SHP77 (cell line): ENCODE measurements around the gene AQP11.
"Not testable (repeated sequence)": the region's sequence is repeated elsewhere in the genome, so short reads cannot be mapped to it uniquely, and the experiment has no call there.

Experiments used
- DNase-seq, 2 experiments: peaks; one replicate each; lab custom pipeline; 2025; lab: John Stamatoyannopoulos, UW

The AQP11 gene

GRCh38 chr11:77593883-77594282 is 4.1 kb downstream of the AQP11 start:
- DNase-seq: no peak

- DNase-seq: no peak
Measured at GRCh38 chr11:77596626-77597025, 6.9 kb downstream of the AQP11 start.

- DNase-seq: no peak
Measured at GRCh38 chr11:77598195-77598594, 8.4 kb downstream of the AQP11 start.

GRCh38 chr11:77602381-77603088 is 12.8 kb downstream of the AQP11 start:
- no peak for DNase-seq

- no peak for DNase-seq
Measured at GRCh38 chr11:77604281-77604680, 14.5 kb downstream of the AQP11 start.

GRCh38 chr11:77609234-77609633 is 19.5 kb downstream of the AQP11 start:
- no peak for DNase-seq

GRCh38 chr11:77611921-77612320 is 22.2 kb downstream of the AQP11 start:
- no peak for DNase-seq

- no peak for DNase-seq
Measured at GRCh38 chr11:77617892-77618291, 28.1 kb downstream of the AQP11 start.

- peak; percentile 24 to 29 for DNase-seq
Measured at GRCh38 chr11:77619576-77620198, 29.9 kb downstream of the AQP11 start.

- no peak for DNase-seq
Measured at GRCh38 chr11:77630157-77630710, 40.5 kb downstream of the AQP11 start.

GRCh38 chr11:77633926-77634325 is 44.2 kb downstream of the AQP11 start:
- DNase-seq: not testable (repeated sequence)

- no peak for DNase-seq
Measured at GRCh38 chr11:77636731-77637344, 47.1 kb downstream of the AQP11 start.

- DNase-seq: peak; percentile 92 to 95
Measured at GRCh38 chr11:77637345-77638165, 47.8 kb downstream of the AQP11 start, which contains the start of gene CLNS1A. Gene CLNS1A, minus strand, starts transcription at chr11:77637794. Its CDS starts 80 bp downstream, at chr11:77637714.

GRCh38 chr11:77642228-77642627 is 52.5 kb downstream of the AQP11 start:
- DNase-seq: no peak

GRCh38 chr11:77644887-77645286 is 55.1 kb downstream of the AQP11 start:
- DNase-seq: no peak

- no peak for DNase-seq
Measured at GRCh38 chr11:77647654-77648305, 58.0 kb downstream of the AQP11 start.

- no peak for DNase-seq
Measured at GRCh38 chr11:77650123-77650522, 60.4 kb downstream of the AQP11 start.

GRCh38 chr11:77654770-77655434 is 65.1 kb downstream of the AQP11 start:
- peak in 1 of 2 experiments; percentile 6 for DNase-seq

- DNase-seq: no peak
Measured at GRCh38 chr11:77656362-77656761, 66.6 kb downstream of the AQP11 start.

GRCh38 chr11:77658213-77659013 is 68.7 kb downstream of the AQP11 start:
- no peak for DNase-seq
